ENCODE results near the gene FEN1. TPM values are rescaled to one million over a fixed set of nuclear protein-coding genes. Genes with fewer than 3 reads are reported as not detected.

Gene FEN1
- total RNA-seq, 2 experiments from 2014 or later, result 98.6 to 118 TPM

- no peaks in the 10 kb centered on the region for H3K9me3 Mint-ChIP-seq
- peaks cover 2% of the 10 kb centered on the region for H3K36me3 Mint-ChIP-seq (ENCODE audit: low read depth)
- no peak for DNase-seq
- POLR2A ChIA-PET, result no interaction called here
- H3K27me3 Mint-ChIP-seq, result no peaks in the 10 kb centered on the region
- CTCF ChIA-PET, result interaction anchor here (0.5 to 1.4 kb wide), 3 partner anchors 9 to 1943 kb away, joined by 3 to 4 read pairs (median 3); no protein-coding TSS in a partner anchor
- H3K27ac Mint-ChIP-seq, result no peak overlapping the region
- no peak overlapping the region for H3K4me3 Mint-ChIP-seq
- peaks cover 5% of the 10 kb centered on the region for H3K4me1 Mint-ChIP-seq
These were observed 9.9 kb upstream of the FEN1 start for GRCh38 chr11:61782841-61783240.

GRCh38 chr11:61783717-61784505, 8.8 kb upstream of the FEN1 start:
- Mint-ChIP-seq H3K4me3 (no peak overlapping the region), H3K4me1 (peaks cover 2% of the 10 kb centered on the region), H3K36me3 (ENCODE audit: low read depth) (peaks cover 7% of the 10 kb centered on the region), H3K9me3 (no peaks in the 10 kb centered on the region), H3K27me3 (no peaks in the 10 kb centered on the region), H3K27ac (no peak overlapping the region)
- ChIA-PET CTCF (interaction anchor here (1.4 kb wide), 1 partner anchor 8 kb away, joined by 3 read pairs; no protein-coding TSS in a partner anchor), POLR2A (no interaction called here)
- DNase-seq, result no peak

GRCh38 chr11:61784506-61784805, 8.3 kb upstream of the FEN1 start:
- peaks cover 11% of the 10 kb centered on the region for H3K36me3 Mint-ChIP-seq (ENCODE audit: low read depth)
- no peak overlapping the region for H3K27ac Mint-ChIP-seq
- H3K27me3 Mint-ChIP-seq, result no peaks in the 10 kb centered on the region
- CTCF ChIA-PET, result interaction anchor here (0.6 kb wide), 1 partner anchor 25 kb away, joined by 3 read pairs; no protein-coding TSS in a partner anchor
- H3K9me3 Mint-ChIP-seq, result no peaks in the 10 kb centered on the region
- POLR2A ChIA-PET, result interaction anchor here (0.6 kb wide), 1 partner anchor 12 kb away, joined by 3 read pairs; no protein-coding TSS in a partner anchor
- H3K4me1 Mint-ChIP-seq, result peaks cover 2% of the 10 kb centered on the region
- DNase-seq, result no peak
- H3K4me3 Mint-ChIP-seq, result no peak overlapping the region

- no peaks in the 10 kb centered on the region for H3K27me3 Mint-ChIP-seq
- H3K36me3 Mint-ChIP-seq (ENCODE audit: low read depth), result peaks cover 21% of the 10 kb centered on the region
- H3K4me1 Mint-ChIP-seq, result peaks cover 13% of the 10 kb centered on the region
- ChIA-PET POLR2A (no interaction called here), CTCF (interaction anchor here (0.6 to 1.7 kb wide), 3 partner anchors 9 to 296 kb away, joined by 3 to 5 read pairs (median 3); no protein-coding TSS in a partner anchor)
- H3K27ac Mint-ChIP-seq, result no peak overlapping the region
- H3K9me3 Mint-ChIP-seq, result no peaks in the 10 kb centered on the region
- DNase-seq, result no peak
- H3K4me3 Mint-ChIP-seq, result no peak overlapping the region
These were observed 6.8 kb upstream of the FEN1 start for GRCh38 chr11:61785837-61786402.

GRCh38 chr11:61787928-61788491, 4.7 kb upstream of the FEN1 start:
- ChIA-PET CTCF (interaction anchor here (1.0 to 2.0 kb wide), 11 partner anchors 8 to 55 kb away, joined by 3 to 11 read pairs (median 4); no protein-coding TSS in a partner anchor), POLR2A (no interaction called here)
- no peaks in the 10 kb centered on the region for H3K9me3 Mint-ChIP-seq
- no peak overlapping the region for H3K27ac Mint-ChIP-seq
- peaks cover 20% of the 10 kb centered on the region for H3K4me1 Mint-ChIP-seq
- no peak overlapping the region for H3K4me3 Mint-ChIP-seq
- peaks cover 23% of the 10 kb centered on the region for H3K36me3 Mint-ChIP-seq (ENCODE audit: low read depth)
- DNase-seq, result peak; percentile 30
- no peaks in the 10 kb centered on the region for H3K27me3 Mint-ChIP-seq

GRCh38 chr11:61791737-61792309, 888 bp upstream of the FEN1 start:
- Mint-ChIP-seq H3K36me3 (ENCODE audit: low read depth) (peaks cover 51% of the 10 kb centered on the region), H3K9me3 (no peaks in the 10 kb centered on the region), H3K4me1 (peaks cover 44% of the 10 kb centered on the region), H3K27me3 (no peaks in the 10 kb centered on the region), H3K27ac (peak overlapping the region; percentile 98), H3K4me3 (peak overlapping the region; percentile 85)
- ChIA-PET POLR2A (interaction anchor here (0.6 to 2.2 kb wide), 2 partner anchors 24 to 90 kb away, joined by 4 to 7 read pairs; no protein-coding TSS in a partner anchor), CTCF (interaction anchor here (0.6 to 1.8 kb wide), 7 partner anchors 9 to 1040 kb away, joined by 3 to 6 read pairs (median 3); partner anchors contain the start of gene FADS2)
- DNase-seq, result peak; percentile 45

- Mint-ChIP-seq H3K36me3 (ENCODE audit: low read depth) (peaks cover 61% of the 10 kb centered on the region), H3K27me3 (no peaks in the 10 kb centered on the region), H3K4me1 (peaks cover 47% of the 10 kb centered on the region), H3K4me3 (peak overlapping the region; percentile 85), H3K9me3 (no peaks in the 10 kb centered on the region), H3K27ac (peak overlapping the region; percentile 98)
- peak; percentile 22 for DNase-seq
- CTCF ChIA-PET, result interaction anchor here (0.6 to 1.5 kb wide), 13 partner anchors 10 to 315 kb away, joined by 3 to 5 read pairs (median 3); partner anchors contain the start of genes FADS1 and FADS2
- POLR2A ChIA-PET, result interaction anchor here (0.6 to 2.2 kb wide), 2 partner anchors 22 to 249 kb away, joined by 3 to 7 read pairs; no protein-coding TSS in a partner anchor
These were observed 545 bp downstream of the FEN1 start for GRCh38 chr11:61793083-61793828.

- Mint-ChIP-seq H3K27me3 (no peaks in the 10 kb centered on the region), H3K4me3 (peak overlapping the region; percentile 85), H3K27ac (peak overlapping the region; percentile 98), H3K4me1 (peaks cover 50% of the 10 kb centered on the region), H3K9me3 (no peaks in the 10 kb centered on the region), H3K36me3 (ENCODE audit: low read depth) (peaks cover 60% of the 10 kb centered on the region)
- DNase-seq, result no peak
- POLR2A ChIA-PET, result interaction anchor here (0.7 kb wide), 1 partner anchor 51 kb away, joined by 3 read pairs; no protein-coding TSS in a partner anchor
- CTCF ChIA-PET, result interaction anchor here (1.0 to 1.5 kb wide), 6 partner anchors 11 to 289 kb away, joined by 3 to 5 read pairs (median 4); no protein-coding TSS in a partner anchor
These were observed 1.1 kb downstream of the FEN1 start for GRCh38 chr11:61793829-61794204.

DNA sequence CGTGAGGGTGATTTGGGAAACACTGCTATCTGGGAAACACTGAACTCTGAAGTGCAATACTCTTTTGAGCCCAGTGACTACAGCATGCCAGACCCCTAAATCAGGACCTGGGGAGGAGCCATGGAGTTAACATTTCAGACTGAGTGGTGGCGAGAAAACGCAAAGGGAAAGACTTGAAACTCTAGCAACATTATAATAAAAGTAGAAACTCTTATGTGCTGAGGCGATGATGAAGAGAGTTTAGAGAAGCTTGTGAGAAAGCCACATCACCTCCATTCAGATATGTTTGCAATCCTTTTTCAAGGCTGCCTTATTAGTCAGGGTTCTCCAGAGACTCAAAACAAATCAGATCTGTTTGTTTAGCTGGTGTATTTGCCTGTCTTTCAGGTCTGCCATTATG, 1.9 kb downstream of the FEN1 start:
- H3K27me3 Mint-ChIP-seq, result no peaks in the 10 kb centered on the region
- H3K4me1 Mint-ChIP-seq, result peaks cover 56% of the 10 kb centered on the region
- DNase-seq, result no peak
- CTCF ChIA-PET, result interaction anchor here (1.5 kb wide), 1 partner anchor 33 kb away, joined by 4 read pairs; no protein-coding TSS in a partner anchor
- POLR2A ChIA-PET, result interaction anchor here (0.7 kb wide), 1 partner anchor 50 kb away, joined by 3 read pairs; no protein-coding TSS in a partner anchor
- H3K27ac Mint-ChIP-seq, result no peak overlapping the region
- H3K9me3 Mint-ChIP-seq, result no peaks in the 10 kb centered on the region
- peaks cover 60% of the 10 kb centered on the region for H3K36me3 Mint-ChIP-seq (ENCODE audit: low read depth)
- peak overlapping the region; percentile 48 for H3K4me3 Mint-ChIP-seq

- ChIA-PET POLR2A (no interaction called here), CTCF (interaction anchor here (1.6 to 6.7 kb wide), 3 partner anchors 18 to 317 kb away, joined by 4 to 57 read pairs (median 19); partner anchors contain the start of gene FADS1)
- Mint-ChIP-seq H3K27ac (peak overlapping the region; percentile 60), H3K4me1 (peaks cover 50% of the 10 kb centered on the region), H3K27me3 (no peaks in the 10 kb centered on the region), H3K36me3 (ENCODE audit: low read depth) (peaks cover 54% of the 10 kb centered on the region), H3K4me3 (peak overlapping the region; percentile 48), H3K9me3 (no peaks in the 10 kb centered on the region)
- DNase-seq, result no peak
These were observed 2.7 kb downstream of the FEN1 start for GRCh38 chr11:61795459-61795858.

GRCh38 chr11:61795876-61796526, 3.3 kb downstream of the FEN1 start:
- Mint-ChIP-seq H3K9me3 (no peaks in the 10 kb centered on the region), H3K27ac (no peak overlapping the region), H3K4me1 (peaks cover 49% of the 10 kb centered on the region), H3K27me3 (no peaks in the 10 kb centered on the region), H3K4me3 (no peak overlapping the region), H3K36me3 (ENCODE audit: low read depth) (peaks cover 54% of the 10 kb centered on the region)
- POLR2A ChIA-PET, result interaction anchor here (0.7 kb wide), 1 partner anchor 11 kb away, joined by 3 read pairs; no protein-coding TSS in a partner anchor
- DNase-seq, result no peak
- CTCF ChIA-PET, result interaction anchor here (0.6 to 6.7 kb wide), 9 partner anchors 8 to 316 kb away, joined by 3 to 57 read pairs (median 4); partner anchors contain the start of gene FADS1
